ENCODE results near the gene LTO1.
"Not testable (repeated sequence)": the region's sequence is repeated elsewhere in the genome, so short reads cannot be mapped to it uniquely, and the experiment has no call there.

Gene LTO1

DNA sequence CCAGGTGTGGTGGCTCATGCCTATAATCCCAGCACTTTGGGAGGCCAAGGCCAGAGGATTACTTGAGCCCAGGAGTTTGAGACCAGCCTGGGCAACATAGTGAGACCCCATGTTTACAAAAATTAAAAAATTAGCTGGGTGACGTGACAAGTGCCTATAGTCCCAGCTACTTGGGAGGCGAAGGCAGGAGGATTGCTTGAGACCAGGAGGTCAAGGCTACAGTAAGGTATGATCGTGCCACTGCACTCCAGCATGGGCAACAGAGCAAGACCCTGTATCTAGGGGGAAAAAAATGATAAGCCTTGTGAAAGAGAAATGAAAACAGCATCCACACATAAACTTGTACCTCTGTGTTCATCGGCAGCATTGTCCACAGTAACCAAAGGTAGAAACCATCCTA, 42.3 kb downstream of the LTO1 start:
- no peak for DNase-seq (ENCODE audit: low spot score)

GRCh38 chr11:69630424-69630823, 44.7 kb downstream of the LTO1 start:
- DNase-seq (ENCODE audit: low spot score) = no peak

GRCh38 chr11:69630017-69630416, 45.1 kb downstream of the LTO1 start:
- DNase-seq (ENCODE audit: low spot score) = no peak

- no peak for DNase-seq (ENCODE audit: low spot score)
Measured at GRCh38 chr11:69627551-69627950, 47.6 kb downstream of the LTO1 start.

DNA sequence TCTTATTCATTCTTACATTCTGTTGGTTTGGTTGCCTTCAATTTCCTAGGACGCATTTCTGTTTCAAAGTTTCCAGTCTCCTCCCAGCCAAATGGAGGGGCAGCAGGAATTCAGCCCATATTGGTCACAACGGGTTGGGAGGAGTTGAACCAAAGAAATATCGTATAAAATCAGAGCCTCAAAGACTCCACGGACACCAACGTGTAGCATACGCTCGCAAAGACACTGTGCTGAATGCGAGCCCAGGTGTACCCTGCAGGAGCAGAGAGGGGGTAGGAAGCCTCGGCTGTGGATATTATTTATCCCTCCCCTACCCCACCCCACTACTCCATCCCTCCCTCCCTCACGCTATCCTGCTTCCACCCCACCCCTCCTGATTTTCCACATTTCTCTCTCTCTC, 49.7 kb downstream of the LTO1 start:
- no peak for DNase-seq (ENCODE audit: low spot score)

GRCh38 chr11:69624293-69624692, 50.9 kb downstream of the LTO1 start:
- no peak for DNase-seq (ENCODE audit: low spot score)

- not testable (repeated sequence) for DNase-seq (ENCODE audit: low spot score)
Measured at GRCh38 chr11:69622097-69622681, 53.0 kb downstream of the LTO1 start.

- DNase-seq (ENCODE audit: low spot score) = no peak
Measured at GRCh38 chr11:69620683-69621290, 54.4 kb downstream of the LTO1 start.

DNA sequence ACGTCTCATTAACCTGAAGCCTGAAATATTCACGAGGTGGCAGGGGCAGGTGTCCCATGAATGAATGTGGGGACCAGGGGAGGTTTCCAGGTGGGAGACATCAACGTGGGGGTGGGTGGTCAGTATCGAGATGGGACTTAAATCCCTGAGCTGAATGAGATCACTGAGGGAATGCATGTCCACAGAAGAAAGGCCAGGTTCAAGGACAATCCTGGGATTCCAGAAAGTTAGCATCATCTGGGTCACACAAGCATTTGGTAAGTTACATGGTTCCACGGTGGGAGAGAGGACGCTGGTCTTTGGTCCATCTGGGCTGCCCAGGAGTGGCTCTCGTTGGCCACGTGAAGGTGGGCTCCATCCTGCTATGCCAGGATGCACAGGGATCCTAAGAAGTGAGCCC, 56.9 kb downstream of the LTO1 start:
- DNase-seq (ENCODE audit: low spot score) = no peak

DNA sequence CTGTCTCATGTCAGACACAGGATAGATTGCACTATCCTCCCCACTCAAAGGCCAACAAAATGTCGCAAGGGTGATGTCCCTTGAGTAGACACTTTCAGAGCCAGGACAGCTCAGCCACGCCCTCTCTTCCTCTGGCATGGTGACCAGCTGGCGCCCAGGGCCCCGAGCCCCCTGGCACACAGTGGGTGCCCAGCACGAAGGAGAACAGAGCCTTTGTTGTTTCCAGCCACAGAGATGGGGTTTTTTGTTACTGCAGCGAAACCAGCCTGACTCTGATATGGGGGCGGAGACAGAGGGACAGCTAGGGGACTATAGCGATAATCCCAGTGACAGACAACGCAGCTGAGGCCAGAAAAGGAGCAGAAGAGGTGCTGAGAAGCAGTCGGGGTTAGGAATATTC, 57.5 kb downstream of the LTO1 start:
- no peak for DNase-seq (ENCODE audit: low spot score)

DNA sequence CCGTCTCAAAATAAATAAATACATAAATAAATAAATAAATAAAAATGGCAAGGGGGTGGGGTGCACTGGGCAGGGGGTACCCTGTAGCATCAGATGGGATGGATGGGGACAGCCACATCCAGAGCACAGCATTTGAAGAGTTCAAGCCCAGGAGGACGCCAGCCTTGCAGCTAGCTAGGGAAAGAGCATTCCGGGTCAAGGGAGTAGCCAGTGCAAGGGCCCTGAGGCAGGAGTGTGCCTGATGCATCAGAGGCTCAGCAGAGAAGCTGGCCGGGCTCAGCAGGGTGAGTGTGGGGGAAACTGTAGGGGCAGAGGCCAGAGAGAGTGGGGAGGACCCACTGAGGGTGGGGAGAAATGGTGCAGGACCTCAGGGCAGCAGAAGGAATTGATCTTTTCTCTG, 57.9 kb downstream of the LTO1 start:
- no peak for DNase-seq (ENCODE audit: low spot score)

Measured in AG20443 (cell line).